SW480 (cell line): Measurements from ENCODE around the gene TTC34.
"Not testable (repeated sequence)": the region's sequence is repeated elsewhere in the genome, so short reads cannot be mapped to it uniquely, and the experiment has no call there.

Experiments used
- DNase-seq: peaks from one replicate; pipeline ENCODE4 v3.0.0-alpha.2; 2016; ENCODE audit warnings: low spot score

The TTC34 gene

GRCh38 chr1:2628191-2628932 lies 173.1 kb downstream of the TTC34 start:
- DNase-seq, result no peak

GRCh38 chr1:2627746-2628145 lies 173.7 kb downstream of the TTC34 start:
- DNase-seq, result no peak

GRCh38 chr1:2625748-2626147 lies 175.7 kb downstream of the TTC34 start:
- DNase-seq, result not testable (repeated sequence)

- DNase-seq, result no peak
Observed at GRCh38 chr1:2625311-2625710, 176.2 kb downstream of the TTC34 start.

GRCh38 chr1:2624735-2625300 lies 176.7 kb downstream of the TTC34 start:
- no peak for DNase-seq

GRCh38 chr1:2623571-2624337 lies 177.7 kb downstream of the TTC34 start:
- DNase-seq, result no peak

GRCh38 chr1:2617971-2618470 lies 183.5 kb downstream of the TTC34 start:
- DNase-seq, result no peak

- no peak for DNase-seq
Observed at GRCh38 chr1:2614145-2614544, 187.3 kb downstream of the TTC34 start.

GRCh38 chr1:2612591-2613365 lies 188.7 kb downstream of the TTC34 start:
- DNase-seq, result no peak

GRCh38 chr1:2611621-2612437 lies 189.7 kb downstream of the TTC34 start:
- DNase-seq, result no peak

- DNase-seq, result peak; percentile 29
Observed at GRCh38 chr1:2611031-2611501, 190.4 kb downstream of the TTC34 start.

GRCh38 chr1:2610036-2610959 lies 191.2 kb downstream of the TTC34 start:
- DNase-seq, result no peak

- no peak for DNase-seq
Observed at GRCh38 chr1:2609319-2610035, 192.0 kb downstream of the TTC34 start.

GRCh38 chr1:2607641-2608091 lies 193.8 kb downstream of the TTC34 start:
- DNase-seq, result no peak

- no peak for DNase-seq
Observed at GRCh38 chr1:2606881-2607621, 194.4 kb downstream of the TTC34 start.

- DNase-seq, result no peak
Observed at GRCh38 chr1:2606396-2606880, 195.1 kb downstream of the TTC34 start.

GRCh38 chr1:2605509-2606395 lies 195.7 kb downstream of the TTC34 start:
- no peak for DNase-seq
